Glomerular visceral epithelial cell (primary cell): ENCODE measurements around the gene NELL1.

Experiments used
- DNase-seq: peaks from one replicate; pipeline ENCODE4 v3.0.0-alpha.2; 2016; ENCODE audit errors: extremely low spot score

The NELL1 gene

GRCh38 chr11:21323617-21324016 is 654.2 kb downstream of the NELL1 start:
- no peak for DNase-seq

- DNase-seq, result no peak
Measured at GRCh38 chr11:21343204-21343603, 673.8 kb downstream of the NELL1 start.

GRCh38 chr11:21346361-21346760 is 677.0 kb downstream of the NELL1 start:
- DNase-seq, result no peak

GRCh38 chr11:21350613-21351012 is 681.2 kb downstream of the NELL1 start:
- DNase-seq, result no peak

- no peak for DNase-seq
Measured at GRCh38 chr11:21353425-21353824, 684.0 kb downstream of the NELL1 start.

- no peak for DNase-seq
Measured at GRCh38 chr11:21364866-21365624, 695.7 kb downstream of the NELL1 start.

GRCh38 chr11:21369947-21370346 is 700.6 kb downstream of the NELL1 start:
- DNase-seq, result no peak

GRCh38 chr11:21371044-21371443 is 701.7 kb downstream of the NELL1 start:
- no peak for DNase-seq

GRCh38 chr11:21372672-21373071 is 703.3 kb downstream of the NELL1 start:
- no peak for DNase-seq

GRCh38 chr11:21374376-21374775 is 705.0 kb downstream of the NELL1 start:
- DNase-seq, result no peak

- DNase-seq, result no peak
Measured at GRCh38 chr11:21385669-21386440, 716.5 kb downstream of the NELL1 start.

GRCh38 chr11:21390430-21390829 is 721.0 kb downstream of the NELL1 start:
- no peak for DNase-seq

GRCh38 chr11:21396342-21397008 is 727.1 kb downstream of the NELL1 start:
- no peak for DNase-seq

GRCh38 chr11:21398195-21398594 is 728.8 kb downstream of the NELL1 start:
- no peak for DNase-seq

- DNase-seq, result no peak
Measured at GRCh38 chr11:21401496-21401895, 732.1 kb downstream of the NELL1 start.

- DNase-seq, result no peak
Measured at GRCh38 chr11:21402274-21402673, 732.9 kb downstream of the NELL1 start.

- DNase-seq, result no peak
Measured at GRCh38 chr11:21403069-21403468, 733.7 kb downstream of the NELL1 start.

- no peak for DNase-seq
Measured at GRCh38 chr11:21405422-21405821, 736.0 kb downstream of the NELL1 start.

GRCh38 chr11:21410513-21410912 is 741.1 kb downstream of the NELL1 start:
- DNase-seq, result no peak

GRCh38 chr11:21411104-21411503 is 741.7 kb downstream of the NELL1 start:
- no peak for DNase-seq

GRCh38 chr11:21411597-21411996 is 742.2 kb downstream of the NELL1 start:
- DNase-seq, result no peak

GRCh38 chr11:21412652-21413383 is 743.4 kb downstream of the NELL1 start:
- DNase-seq, result no peak
